A673 (cell line): ENCODE measurements around the gene TRIM72.

Experiments
- EZH2 ChIP-seq: fragments of 200-600 bp; sonication (generic); IDR thresholded peaks from 2 replicates; pipeline ENCODE4 v1.6.1; 2017; ENCODE audit warnings: borderline replicate concordance, low read depth, mild to moderate bottlenecking, mixed read lengths, antibody characterized with exemption, low read length; ENCODE audit not compliant: poor library complexity, severe bottlenecking
- TF ChIP-seq, protein P1 (sequence below): fragments of 300-800, 200-600 bp; sonication (generic); conservative IDR thresholded peaks from 2 replicates; pipeline ENCODE4 v1.5.1; 2017; ENCODE audit warnings: low read depth, mild to moderate bottlenecking, antibody characterized with exemption, low read length, moderate library complexity, mixed read lengths

DNA sequence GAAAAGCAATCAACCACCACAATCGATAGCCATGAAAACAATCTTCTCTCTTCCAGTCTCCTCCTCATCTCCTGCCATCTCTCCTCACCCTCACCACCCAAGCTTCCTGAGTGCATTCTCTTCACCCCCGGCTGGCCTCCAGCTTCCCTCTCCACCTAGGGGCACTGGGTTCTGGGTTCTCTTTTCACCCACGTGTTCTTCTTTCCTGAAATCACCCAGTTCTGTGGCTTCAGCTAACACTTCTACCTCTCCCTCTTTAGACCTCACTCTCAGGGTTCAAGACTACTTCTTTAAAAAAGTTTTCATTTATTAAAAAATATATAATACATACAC is 54.1 kb downstream of the TRIM72 start:
- TF ChIP-seq, protein P1, sequence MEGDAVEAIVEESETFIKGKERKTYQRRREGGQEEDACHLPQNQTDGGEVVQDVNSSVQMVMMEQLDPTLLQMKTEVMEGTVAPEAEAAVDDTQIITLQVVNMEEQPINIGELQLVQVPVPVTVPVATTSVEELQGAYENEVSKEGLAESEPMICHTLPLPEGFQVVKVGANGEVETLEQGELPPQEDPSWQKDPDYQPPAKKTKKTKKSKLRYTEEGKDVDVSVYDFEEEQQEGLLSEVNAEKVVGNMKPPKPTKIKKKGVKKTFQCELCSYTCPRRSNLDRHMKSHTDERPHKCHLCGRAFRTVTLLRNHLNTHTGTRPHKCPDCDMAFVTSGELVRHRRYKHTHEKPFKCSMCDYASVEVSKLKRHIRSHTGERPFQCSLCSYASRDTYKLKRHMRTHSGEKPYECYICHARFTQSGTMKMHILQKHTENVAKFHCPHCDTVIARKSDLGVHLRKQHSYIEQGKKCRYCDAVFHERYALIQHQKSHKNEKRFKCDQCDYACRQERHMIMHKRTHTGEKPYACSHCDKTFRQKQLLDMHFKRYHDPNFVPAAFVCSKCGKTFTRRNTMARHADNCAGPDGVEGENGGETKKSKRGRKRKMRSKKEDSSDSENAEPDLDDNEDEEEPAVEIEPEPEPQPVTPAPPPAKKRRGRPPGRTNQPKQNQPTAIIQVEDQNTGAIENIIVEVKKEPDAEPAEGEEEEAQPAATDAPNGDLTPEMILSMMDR = no peak
- no peak for TF ChIP-seq EZH2
